NCI-H2107 treated with DMSO at 0.1 percent for 48 hours (cell line): Measurements from ENCODE around the gene CHST8.

Experiments used
- DNase-seq: peaks from one replicate; lab custom pipeline; 2025; ENCODE audit not compliant: unreplicated experiment; lab: John Stamatoyannopoulos, UW

The CHST8 gene

GRCh38 chr19:33756177-33756576, 134.4 kb downstream of the CHST8 start:
- DNase-seq = no peak

- no peak for DNase-seq
Measured at GRCh38 chr19:33758541-33759013, 136.8 kb downstream of the CHST8 start.

GRCh38 chr19:33759356-33759755, 137.6 kb downstream of the CHST8 start:
- DNase-seq = no peak

- no peak for DNase-seq
Measured at GRCh38 chr19:33763633-33764371, 142.0 kb downstream of the CHST8 start.

- no peak for DNase-seq
Measured at GRCh38 chr19:33766623-33767022, 144.9 kb downstream of the CHST8 start.

GRCh38 chr19:33767898-33768413, 146.2 kb downstream of the CHST8 start:
- DNase-seq = no peak

- DNase-seq = no peak
Measured at GRCh38 chr19:33769208-33769607, 147.5 kb downstream of the CHST8 start.

- DNase-seq = no peak
Measured at GRCh38 chr19:33770107-33770506, 148.4 kb downstream of the CHST8 start.

- peak; percentile 25 for DNase-seq
Measured at GRCh38 chr19:33771384-33772101, 149.8 kb downstream of the CHST8 start.

GRCh38 chr19:33772102-33772857, 150.5 kb downstream of the CHST8 start:
- no peak for DNase-seq

GRCh38 chr19:33772858-33773180, 151.1 kb downstream of the CHST8 start:
- no peak for DNase-seq

- DNase-seq = no peak
Measured at GRCh38 chr19:33773704-33774624, 152.2 kb downstream of the CHST8 start.

GRCh38 chr19:33774751-33775150, 153.0 kb downstream of the CHST8 start:
- DNase-seq = no peak

- no peak for DNase-seq
Measured at GRCh38 chr19:33775731-33776487, 154.2 kb downstream of the CHST8 start.

GRCh38 chr19:33777351-33777750, 155.6 kb downstream of the CHST8 start:
- no peak for DNase-seq

GRCh38 chr19:33777753-33778088, 156.0 kb downstream of the CHST8 start:
- no peak for DNase-seq

GRCh38 chr19:33778089-33778791, 156.5 kb downstream of the CHST8 start:
- DNase-seq = peak; percentile 8

GRCh38 chr19:33779849-33780248, 158.1 kb downstream of the CHST8 start:
- no peak for DNase-seq

GRCh38 chr19:33780251-33780650, 158.5 kb downstream of the CHST8 start:
- DNase-seq = no peak
